GM18951 (cell line): Measurements from ENCODE around the gene PPP1R1B.

Experiments
- POLR2A ChIP-seq: IDR thresholded peaks from 4 replicates; pipeline ENCODE4 v1.6.1; 2011; ENCODE audit warnings: mild to moderate bottlenecking; ENCODE audit not compliant: insufficient read length, insufficient read depth; ENCODE audit errors: extremely low read depth
- in situ Hi-C: fragments of 300-500 bp; cut with MboI; formaldehyde crosslinking; loops from one replicate; pipeline ENCODE4 v1.12.0; 2022; ENCODE audit warnings: low sequenced_read_pairs, mixed read lengths, inconsistent platforms; ENCODE audit not compliant: unreplicated experiment

PPP1R1B gene

DNA sequence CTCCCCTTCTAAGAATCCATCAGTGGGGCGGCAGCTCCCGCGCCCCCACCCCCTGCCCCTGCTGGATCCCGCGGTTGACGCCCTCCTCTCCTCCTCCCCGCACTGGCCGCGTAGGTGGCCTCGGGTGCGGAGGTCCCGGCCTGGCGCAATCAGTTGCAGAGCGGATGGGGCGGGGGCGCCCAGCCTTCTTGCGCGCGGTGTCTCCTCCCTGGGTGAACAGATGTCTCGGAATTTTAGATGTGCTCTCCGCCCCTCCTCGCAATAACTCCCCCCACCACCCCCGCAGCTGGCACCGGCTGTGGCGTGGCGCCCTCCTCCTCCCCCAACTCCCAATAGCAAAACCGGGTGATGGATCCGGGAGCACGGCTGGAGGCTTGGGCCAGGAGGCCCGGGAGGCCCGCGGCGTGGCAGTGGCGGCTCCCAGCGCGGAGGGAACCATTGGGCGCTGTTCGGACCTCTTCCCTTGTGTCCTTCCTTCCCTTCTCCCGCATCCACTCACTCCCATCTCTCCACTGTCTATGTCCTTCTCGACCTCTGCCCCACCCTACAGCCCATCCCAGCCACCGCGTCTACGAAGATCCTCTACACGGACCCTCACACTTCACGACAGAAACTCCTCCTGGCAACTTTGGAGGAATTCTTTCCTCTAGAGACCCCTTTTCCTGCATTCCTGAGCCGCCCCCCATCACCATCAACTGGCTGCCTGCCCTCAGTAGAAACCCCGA, 30.0 kb upstream of the PPP1R1B start:
- in situ Hi-C loops: no loop called here
- no peak for TF ChIP-seq POLR2A

DNA sequence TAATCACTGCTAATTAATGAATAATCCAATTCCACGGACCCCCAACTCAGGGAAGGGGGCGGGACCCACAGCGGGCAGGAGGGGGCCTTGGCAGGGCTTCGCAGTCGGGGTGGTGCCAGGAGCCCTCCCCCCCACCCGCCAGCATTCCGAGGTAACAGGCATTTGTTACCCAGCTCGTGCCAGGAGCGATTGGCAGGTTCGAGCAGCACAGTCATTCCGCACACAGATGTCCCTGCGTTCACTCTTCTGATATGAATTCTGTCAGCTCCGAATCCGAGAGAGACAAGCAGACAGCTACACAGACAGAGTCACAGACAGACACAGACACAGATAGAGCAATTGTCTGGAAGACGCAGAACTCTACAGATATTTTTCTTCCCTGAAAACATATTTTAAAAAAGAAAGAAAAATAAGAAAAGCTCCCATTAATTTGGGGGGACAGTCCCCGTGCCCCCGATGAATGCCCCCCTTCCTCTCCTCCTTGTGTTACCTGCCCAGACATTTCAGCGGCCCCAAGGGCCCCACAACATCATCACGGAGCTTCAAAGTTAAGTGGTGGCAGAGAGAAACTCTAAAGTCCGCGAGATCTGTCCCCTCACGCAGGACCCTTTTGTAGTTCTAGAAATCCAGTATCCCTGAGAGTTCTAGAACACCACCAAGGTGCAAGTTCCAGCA, 29.2 kb upstream of the PPP1R1B start:
- in situ Hi-C loops: no loop called here
- TF ChIP-seq POLR2A: no peak

DNA sequence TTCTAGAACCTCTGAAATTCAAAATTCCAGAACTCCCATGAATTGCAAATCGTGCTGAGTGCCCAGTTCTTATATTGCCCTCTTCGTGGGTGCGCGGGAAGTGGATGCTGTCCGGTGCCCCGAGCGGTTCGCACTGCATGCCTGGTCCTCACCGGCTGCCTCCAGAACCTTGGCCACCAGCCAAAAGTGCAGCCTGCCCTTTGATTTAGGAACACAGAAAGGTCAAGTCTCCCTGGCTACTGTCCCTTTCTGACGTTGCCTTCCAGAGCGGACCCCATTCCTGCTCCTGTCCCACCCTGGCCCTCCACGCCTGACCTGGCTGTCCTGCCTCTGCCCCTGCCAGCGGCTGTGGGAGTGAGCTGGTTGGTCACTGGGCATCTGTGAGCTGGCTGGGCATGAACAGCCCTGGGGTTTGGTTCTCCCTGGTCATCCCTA, 28.7 kb upstream of the PPP1R1B start:
- in situ Hi-C loops: no loop called here
- TF ChIP-seq POLR2A: no peak

DNA sequence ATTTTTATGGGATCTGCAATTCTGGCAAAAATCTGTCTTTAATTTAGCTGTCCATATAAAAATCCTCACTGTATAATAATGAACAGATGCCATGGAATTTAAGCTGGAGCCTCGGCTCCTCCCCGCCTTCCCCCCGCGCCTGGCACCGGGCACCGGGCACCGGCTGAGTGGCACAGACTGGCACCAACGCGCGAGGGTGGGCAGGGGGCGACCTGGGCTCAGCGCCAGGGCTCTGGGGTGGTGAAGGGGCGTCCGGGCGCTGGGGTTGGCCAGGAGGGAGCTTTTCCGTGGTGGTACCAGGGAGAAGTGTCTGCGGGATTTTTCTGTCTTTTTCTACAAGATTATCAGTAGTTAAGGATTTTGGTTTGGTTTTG, 28.1 kb upstream of the PPP1R1B start:
- in situ Hi-C loops: no loop called here
- TF ChIP-seq POLR2A: no peak

DNA sequence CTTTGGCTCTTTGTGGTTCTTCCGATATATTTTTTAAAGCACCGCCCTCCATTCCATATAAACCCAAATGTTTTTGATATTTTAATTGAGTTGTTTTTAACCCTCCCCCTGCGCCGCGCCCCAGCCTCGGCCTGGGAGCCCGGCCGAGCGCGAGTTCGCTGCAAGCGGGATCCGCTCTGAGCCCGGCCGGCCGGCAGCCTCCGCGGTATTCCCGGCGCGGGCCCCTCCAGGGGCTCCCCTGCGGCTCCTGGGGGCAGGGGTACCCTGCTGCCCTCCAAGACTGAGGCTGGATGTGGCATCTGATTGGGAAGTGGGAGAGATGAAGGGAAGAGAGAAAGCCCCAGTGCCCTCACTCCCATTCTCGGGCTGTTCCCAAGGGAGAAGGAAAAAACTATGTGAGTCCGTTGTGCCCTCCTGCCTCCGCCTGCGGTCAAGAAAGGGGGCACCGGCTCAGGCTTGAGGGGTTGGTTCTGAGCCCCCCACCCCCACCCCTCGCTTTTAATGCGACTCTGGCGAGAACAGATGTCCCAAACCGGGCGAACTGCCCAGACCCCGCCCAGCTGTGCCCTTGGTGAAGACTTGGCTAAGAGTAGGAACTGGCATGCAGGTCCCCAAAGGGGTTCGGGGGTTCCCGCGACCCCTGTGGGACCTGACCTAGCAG, 27.6 kb upstream of the PPP1R1B start:
- TF ChIP-seq POLR2A: no peak
- in situ Hi-C loops: no loop called here

DNA sequence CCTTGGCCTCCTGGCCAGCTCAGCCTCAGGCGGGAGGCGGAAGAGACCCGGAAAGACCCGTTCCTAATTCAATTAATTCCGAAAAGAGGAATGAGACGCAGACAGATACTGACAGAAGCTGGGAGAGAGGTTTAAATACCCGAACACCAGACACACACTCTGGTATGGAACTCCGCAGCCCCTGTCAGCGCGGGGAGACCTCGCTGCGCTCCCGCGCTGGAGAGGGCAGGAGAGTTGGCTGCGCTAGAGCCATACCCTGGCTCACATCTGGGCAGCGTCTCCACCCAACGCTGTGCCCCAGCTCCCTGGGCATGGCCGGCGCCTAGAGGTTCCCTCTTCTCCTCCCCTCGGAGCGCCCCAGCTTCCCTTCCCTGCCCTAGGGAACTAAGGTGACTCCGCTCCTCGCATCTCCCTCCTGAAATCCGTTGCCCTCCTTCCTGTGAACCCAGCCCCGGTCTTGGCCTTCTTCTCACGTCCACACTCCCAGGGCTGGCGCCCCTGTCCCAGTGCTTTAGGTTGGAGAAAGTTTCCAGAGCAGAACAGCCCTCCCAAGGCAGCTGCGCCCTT, 27.0 kb upstream of the PPP1R1B start:
- no peak for TF ChIP-seq POLR2A
- in situ Hi-C loops: no loop called here

DNA sequence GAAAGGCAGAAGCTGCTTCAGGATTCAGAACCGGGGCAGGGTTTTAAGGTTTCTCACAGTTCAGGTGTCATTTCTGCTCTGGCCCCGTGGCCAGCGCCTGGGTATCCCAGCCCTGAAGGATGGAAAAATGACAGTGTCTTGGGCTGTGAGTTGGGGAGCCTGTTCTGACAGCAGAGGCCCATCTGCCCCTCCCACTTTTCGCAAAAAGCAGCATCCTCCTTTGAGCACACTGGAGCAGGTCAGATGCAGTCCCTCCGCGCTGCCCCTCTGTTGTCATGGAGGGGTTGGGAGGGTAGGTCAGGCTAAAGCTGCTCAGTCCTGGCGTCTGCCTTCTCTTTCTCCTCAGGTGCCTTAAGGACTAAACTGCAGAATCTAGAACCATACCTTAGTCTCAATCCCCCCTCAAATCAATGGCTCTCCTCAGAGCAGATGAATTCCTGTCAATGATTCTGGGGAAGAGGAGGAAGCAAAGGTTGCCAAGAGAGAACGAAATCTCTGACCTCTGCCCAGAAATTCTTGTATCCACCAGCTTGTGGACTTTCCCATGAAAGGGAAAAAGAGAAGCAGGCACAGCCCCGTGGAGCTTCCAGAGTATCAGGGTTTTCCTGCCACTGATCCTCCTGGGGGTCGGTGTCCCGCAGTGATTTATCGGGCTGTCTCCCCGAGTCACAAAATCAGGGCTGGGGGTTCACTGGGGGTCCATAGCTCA, 26.3 kb upstream of the PPP1R1B start:
- TF ChIP-seq POLR2A: no peak
- in situ Hi-C loops: no loop called here

DNA sequence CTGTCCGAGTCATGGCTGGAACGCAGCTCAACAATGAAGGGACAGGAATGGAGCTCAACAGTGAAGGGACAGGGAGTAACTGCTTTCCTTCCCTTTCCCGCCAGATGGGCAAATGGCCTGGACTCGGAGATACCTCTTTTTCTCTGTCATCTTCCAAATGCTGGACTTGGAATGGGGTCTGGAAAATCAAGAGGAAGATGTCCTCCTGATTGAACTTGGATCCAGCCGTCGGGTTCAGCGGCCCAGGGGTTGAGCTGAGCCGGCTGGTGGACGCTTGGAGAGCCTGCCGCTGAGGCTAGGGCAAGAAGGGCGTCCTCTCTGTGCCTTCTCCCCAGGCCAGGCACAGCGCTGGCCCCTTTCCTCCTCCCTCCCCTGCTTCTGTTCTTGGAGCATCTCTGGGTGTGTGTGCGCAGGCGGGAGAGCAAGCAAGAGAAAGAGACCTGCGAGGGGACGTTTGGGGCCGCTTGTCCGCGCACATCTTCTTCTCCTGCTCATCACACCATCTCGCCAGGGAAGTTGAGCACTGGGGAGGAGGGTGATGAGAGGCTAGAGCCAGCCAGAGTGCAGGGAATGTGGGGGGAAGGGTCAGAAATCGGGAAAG, 25.7 kb upstream of the PPP1R1B start:
- no peak for TF ChIP-seq POLR2A
- in situ Hi-C loops: no loop called here

DNA sequence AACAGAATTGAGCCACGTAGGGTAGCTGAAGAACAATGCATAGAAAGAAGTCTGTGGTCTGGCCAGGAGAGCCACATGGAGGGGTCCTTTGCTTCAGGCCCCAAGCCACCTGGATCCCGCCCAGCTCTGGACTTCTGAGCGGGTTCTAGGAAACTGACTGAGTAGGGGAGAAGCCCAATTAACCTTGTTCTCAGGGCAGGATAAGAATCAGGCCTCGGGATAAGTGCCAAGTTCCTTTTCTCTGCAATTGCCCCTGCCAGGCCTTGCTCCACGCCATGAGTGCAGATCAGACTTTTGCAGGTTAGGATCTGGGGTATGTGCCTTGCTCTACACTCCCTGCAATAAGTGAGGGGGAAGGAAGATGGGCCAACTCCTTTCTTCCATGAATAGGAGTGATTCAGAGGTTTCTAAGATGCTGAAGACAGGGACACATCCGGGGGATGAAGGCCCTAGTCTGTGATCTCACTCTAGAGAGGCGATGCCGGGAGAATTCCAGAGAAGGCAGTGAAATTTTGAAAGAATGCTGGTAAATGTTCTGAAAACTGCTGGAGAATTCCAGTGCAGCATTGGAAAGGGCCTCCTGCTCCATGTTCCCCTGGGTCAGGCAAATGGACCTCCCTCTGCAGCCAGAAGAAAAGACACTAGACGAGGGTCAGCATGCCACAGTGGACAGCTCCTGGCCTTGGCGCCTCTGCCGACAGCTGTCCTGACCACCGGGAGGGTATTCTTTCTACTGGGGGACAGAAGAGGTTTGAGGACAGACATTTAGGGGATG, 24.8 kb upstream of the PPP1R1B start:
- no peak for TF ChIP-seq POLR2A
- in situ Hi-C loops: no loop called here

DNA sequence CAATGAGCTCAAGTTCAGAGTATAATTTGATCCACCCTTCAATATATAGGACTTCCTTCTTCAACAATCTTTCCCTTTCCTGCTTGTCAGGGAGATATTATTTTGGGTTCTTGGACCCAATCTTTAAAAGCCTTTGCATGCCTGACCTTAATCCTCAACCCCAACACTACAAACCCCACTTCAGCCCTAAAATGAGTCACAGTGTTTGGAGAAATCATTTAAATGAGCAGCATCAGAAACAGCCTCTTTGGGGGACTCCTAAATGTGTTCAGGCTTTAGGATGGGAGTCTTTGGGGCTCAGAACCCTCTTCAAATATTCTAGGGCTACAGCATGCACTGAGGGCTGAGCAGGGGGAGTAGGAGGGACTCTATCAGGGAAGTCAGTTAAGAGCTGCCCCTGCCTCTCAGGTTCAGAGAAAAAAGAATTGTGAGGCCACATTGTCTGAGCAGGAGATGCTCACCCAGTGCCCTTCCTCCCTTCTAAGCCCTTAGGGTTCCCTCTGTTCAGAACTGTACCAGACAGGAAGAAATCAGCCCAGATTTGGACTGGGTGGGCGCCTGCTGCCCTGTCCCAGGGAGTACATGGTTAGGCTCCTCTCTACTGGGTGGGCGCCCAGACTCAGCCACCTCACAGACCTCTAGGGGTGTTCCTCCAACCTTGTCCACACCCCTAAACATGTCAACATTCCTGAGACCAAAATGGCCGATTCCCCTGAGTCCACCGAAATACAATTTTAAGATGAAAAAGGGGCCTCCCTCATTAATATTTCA, 24.0 kb upstream of the PPP1R1B start:
- in situ Hi-C loops: no loop called here
- TF ChIP-seq POLR2A: no peak

DNA sequence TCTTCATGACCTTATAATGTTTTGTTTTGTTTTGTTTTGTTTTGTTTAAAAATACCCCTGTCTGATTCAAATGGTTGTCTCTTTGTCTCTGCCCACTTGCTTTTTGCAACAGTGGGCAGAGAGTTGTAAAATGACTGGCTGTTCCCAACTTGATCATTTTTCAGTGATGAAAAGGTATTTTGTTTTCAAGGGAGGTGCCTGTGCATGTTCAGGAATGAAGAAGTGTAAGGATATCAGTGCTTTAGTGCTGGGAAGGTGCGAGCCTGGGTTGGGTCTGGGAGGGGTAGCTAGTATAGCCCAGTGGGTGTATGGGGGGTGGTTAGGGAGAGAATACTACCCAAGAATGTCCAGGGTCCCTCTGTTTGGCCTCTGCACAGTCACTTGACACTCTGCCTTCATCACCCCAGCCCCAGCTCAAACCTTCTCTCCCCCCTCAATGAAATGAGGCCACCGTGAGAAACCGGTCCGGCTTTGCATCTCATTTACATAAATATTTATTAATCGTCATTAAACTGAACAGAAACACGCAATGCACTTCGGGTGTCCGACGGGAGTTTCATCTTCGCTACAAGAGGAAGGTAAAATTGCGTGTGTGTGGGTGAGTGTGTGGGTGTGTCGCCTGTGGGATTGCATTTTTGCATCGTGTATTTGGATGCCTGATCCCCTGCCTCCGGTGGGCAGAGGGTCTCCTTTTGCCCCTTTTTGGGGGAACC, 23.3 kb upstream of the PPP1R1B start:
- in situ Hi-C loops: no loop called here
- no peak for TF ChIP-seq POLR2A
